ENCODE measurements around the gene NRBP1. TPM values are rescaled to one million over a fixed set of nuclear protein-coding genes. Genes with fewer than 3 reads are reported as not detected.

The NRBP1 gene
- total and polyA plus RNA-seq, 9 of the 15 experiments (the other 6 are each of a cell fraction or from before 2014, with no cell fraction given), result 2.9 to 84.5 (median 36.9) TPM

DNA sequence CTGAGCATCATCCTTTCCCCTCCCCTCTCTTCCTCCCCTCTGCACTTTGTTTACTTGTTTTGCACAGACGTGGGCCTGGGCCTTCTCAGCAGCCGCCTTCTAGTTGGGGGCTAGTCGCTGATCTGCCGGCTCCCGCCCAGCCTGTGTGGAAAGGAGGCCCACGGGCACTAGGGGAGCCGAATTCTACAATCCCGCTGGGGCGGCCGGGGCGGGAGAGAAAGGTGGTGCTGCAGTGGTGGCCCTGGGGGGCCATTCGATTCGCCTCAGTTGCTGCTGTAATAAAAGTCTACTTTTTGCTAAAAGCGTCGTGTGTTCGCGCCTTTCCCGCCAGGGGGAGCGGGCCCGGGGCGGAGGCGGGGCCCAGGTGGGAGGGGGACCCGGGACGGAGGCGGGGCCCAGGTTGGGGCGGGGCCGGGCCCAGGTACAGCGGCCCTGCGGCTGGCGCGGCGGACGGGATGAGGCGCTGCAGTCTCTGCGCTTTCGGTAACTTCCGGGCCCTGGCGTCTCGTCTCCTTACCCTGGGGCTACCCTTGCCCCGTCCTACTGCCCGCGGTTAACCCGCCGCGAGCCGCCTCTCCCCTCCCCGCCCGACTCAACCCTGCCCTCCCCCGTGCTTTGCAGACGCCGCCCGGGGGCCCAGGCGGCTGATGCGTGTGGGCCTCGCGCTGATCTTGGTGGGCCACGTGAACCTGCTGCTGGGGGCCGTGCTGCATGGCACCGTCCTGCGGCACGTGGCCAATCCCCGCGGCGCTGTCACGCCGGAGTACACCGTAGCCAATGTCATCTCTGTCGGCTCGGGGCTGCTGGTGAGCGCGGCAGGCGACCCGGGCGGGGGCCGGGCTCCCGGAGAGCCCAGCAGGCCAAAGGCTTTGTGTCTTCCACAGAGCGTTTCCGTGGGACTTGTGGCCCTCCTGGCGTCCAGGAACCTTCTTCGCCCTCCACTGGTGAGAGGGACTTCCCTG is 13.8 kb downstream of the NRBP1 start, which contains the start of gene KRTCAP3 (continued):
- TF ChIP-seq IRF1 (CRISPR knock-in tag; IDR thresholded peaks at IDR 0.05; ENCODE audit: borderline replicate concordance), result no peak
- TF ChIP-seq TEAD1 (CRISPR knock-in tag; IDR thresholded peaks at IDR 0.05), result no peak
- no peak for TF ChIP-seq BRD4 (IDR thresholded peaks at IDR 0.05)
- TF ChIP-seq ZBTB33 (CRISPR knock-in tag; IDR thresholded peaks at IDR 0.05), result peak; percentile 86
- TF ChIP-seq WHSC1 (IDR thresholded peaks at IDR 0.05; ENCODE audit: low read length), result no peak
- no peak for TF ChIP-seq ZNF274 (IDR thresholded peaks at IDR 0.05; ENCODE audit: borderline replicate concordance, low read depth, low read length)
- no peak for TF ChIP-seq L3MBTL2 (IDR thresholded peaks at IDR 0.05)
- TF ChIP-seq ZBTB17 (CRISPR knock-in tag; IDR thresholded peaks at IDR 0.05), result 0 out of 2 replicates have a peak, but pooled peaks have one; percentile 21
- TF ChIP-seq, protein P1, sequence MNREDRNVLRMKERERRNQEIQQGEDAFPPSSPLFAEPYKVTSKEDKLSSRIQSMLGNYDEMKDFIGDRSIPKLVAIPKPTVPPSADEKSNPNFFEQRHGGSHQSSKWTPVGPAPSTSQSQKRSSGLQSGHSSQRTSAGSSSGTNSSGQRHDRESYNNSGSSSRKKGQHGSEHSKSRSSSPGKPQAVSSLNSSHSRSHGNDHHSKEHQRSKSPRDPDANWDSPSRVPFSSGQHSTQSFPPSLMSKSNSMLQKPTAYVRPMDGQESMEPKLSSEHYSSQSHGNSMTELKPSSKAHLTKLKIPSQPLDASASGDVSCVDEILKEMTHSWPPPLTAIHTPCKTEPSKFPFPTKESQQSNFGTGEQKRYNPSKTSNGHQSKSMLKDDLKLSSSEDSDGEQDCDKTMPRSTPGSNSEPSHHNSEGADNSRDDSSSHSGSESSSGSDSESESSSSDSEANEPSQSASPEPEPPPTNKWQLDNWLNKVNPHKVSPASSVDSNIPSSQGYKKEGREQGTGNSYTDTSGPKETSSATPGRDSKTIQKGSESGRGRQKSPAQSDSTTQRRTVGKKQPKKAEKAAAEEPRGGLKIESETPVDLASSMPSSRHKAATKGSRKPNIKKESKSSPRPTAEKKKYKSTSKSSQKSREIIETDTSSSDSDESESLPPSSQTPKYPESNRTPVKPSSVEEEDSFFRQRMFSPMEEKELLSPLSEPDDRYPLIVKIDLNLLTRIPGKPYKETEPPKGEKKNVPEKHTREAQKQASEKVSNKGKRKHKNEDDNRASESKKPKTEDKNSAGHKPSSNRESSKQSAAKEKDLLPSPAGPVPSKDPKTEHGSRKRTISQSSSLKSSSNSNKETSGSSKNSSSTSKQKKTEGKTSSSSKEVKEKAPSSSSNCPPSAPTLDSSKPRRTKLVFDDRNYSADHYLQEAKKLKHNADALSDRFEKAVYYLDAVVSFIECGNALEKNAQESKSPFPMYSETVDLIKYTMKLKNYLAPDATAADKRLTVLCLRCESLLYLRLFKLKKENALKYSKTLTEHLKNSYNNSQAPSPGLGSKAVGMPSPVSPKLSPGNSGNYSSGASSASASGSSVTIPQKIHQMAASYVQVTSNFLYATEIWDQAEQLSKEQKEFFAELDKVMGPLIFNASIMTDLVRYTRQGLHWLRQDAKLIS (CRISPR knock-in tag; IDR thresholded peaks at IDR 0.05), result no peak
- TF ChIP-seq ZNF695 (CRISPR knock-in tag; IDR thresholded peaks at IDR 0.05), result no peak
- TF ChIP-seq, protein P2, sequence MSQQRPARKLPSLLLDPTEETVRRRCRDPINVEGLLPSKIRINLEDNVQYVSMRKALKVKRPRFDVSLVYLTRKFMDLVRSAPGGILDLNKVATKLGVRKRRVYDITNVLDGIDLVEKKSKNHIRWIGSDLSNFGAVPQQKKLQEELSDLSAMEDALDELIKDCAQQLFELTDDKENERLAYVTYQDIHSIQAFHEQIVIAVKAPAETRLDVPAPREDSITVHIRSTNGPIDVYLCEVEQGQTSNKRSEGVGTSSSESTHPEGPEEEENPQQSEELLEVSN (IDR thresholded peaks at IDR 0.05; ENCODE audit: borderline replicate concordance in 1 of 2, extremely low read depth in 1 of 2, insufficient read depth in 1 of 2, insufficient read length in 1 of 2, low read depth in 1 of 2, low read length in 1 of 2, poor library complexity in 1 of 2, severe bottlenecking in 1 of 2), result peak in 1 of 2 experiments; percentile 50
- TF ChIP-seq, protein P3, sequence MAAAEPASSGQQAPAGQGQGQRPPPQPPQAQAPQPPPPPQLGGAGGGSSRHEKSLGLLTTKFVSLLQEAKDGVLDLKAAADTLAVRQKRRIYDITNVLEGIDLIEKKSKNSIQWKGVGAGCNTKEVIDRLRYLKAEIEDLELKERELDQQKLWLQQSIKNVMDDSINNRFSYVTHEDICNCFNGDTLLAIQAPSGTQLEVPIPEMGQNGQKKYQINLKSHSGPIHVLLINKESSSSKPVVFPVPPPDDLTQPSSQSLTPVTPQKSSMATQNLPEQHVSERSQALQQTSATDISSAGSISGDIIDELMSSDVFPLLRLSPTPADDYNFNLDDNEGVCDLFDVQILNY (CRISPR knock-in tag; IDR thresholded peaks at IDR 0.05), result no peak
- peak; percentile 72 for TF ChIP-seq POLR2G (IDR thresholded peaks at IDR 0.05; ENCODE audit: low read depth, low read length)
- TF ChIP-seq THAP12 (CRISPR knock-in tag; IDR thresholded peaks at IDR 0.05), result no peak

All from K562 (cell line).